Thymus (tissue), 11 donors: ENCODE data around the gene PLSCR2. TPM values are rescaled to one million over a fixed set of nuclear protein-coding genes. Genes with fewer than 3 reads are reported as not detected.

Experiments used
- DNase-seq, 9 donors: peaks; one replicate each; pipeline ENCODE4 v3.0.0-alpha.2; 2013; ENCODE audit warnings: low spot score in 9 of 9, low read depth in 6 of 9, missing footprints in 1 of 9
- H3K27ac ChIP-seq, 2 donors: one replicate each; pipeline ENCODE4 v1.5.1; 2013; ENCODE audit warnings: control low read depth in 1 of 2, low read depth in 1 of 2, low read length in 1 of 2, mild to moderate bottlenecking in 1 of 2, moderate library complexity in 1 of 2
- H3K27me3 ChIP-seq, 2 donors: one replicate each; pipeline ENCODE4 v1.5.1; 2013; ENCODE audit warnings: low read length in 1 of 2; ENCODE audit not compliant: control insufficient read depth in 2 of 2, insufficient read depth in 1 of 2
- H3K36me3 ChIP-seq, 2 donors: one replicate each; pipeline ENCODE4 v1.5.1; 2013; ENCODE audit warnings: low read length in 1 of 2, mild to moderate bottlenecking in 1 of 2, moderate library complexity in 1 of 2; ENCODE audit not compliant: control insufficient read depth in 2 of 2, insufficient read depth in 2 of 2
- H3K4me1 ChIP-seq, 2 donors: one replicate each; pipeline ENCODE4 v1.5.1; 2013; ENCODE audit warnings: low read length in 2 of 2; ENCODE audit not compliant: control insufficient read depth in 2 of 2, insufficient read depth in 2 of 2
- H3K4me3 ChIP-seq, 2 donors: one replicate each; pipeline ENCODE4 v1.5.1; 2013; ENCODE audit warnings: low read length in 2 of 2, control low read depth in 1 of 2, mild to moderate bottlenecking in 1 of 2
- H3K9me3 ChIP-seq, 2 donors: one replicate each; pipeline ENCODE4 v1.5.1; 2013; ENCODE audit warnings: low read length in 1 of 2, mild to moderate bottlenecking in 1 of 2; ENCODE audit not compliant: control insufficient read depth in 2 of 2, insufficient read depth in 1 of 2
- polyA plus RNA-seq: library from polyadenylated mRNA; stranded (reverse); fragments of 200-250 nt; gene quantifications from one replicate; pipeline ENCODE4 v1.2.3, GENCODE V29; 2013
- total RNA-seq: library from RNA; stranded (reverse); fragments of 120-200 nt; gene quantifications from one replicate; pipeline ENCODE4 v1.2.4, GENCODE V29; 2013
- donor health status: healthy.

Gene PLSCR2
- total and polyA plus RNA-seq, 2 donors = 0.16 to 0.28 TPM

- no peaks in the 10 kb centered on the region for H3K9me3 ChIP-seq
- no peak overlapping the region for H3K27ac ChIP-seq
- no peaks in the 10 kb centered on the region for H3K27me3 ChIP-seq
These were observed 84.6 kb downstream of the PLSCR2 start for GRCh38 chr3:146384786-146385185.

More at GRCh38 chr3:146384786-146385185, 84.6 kb downstream of the PLSCR2 start:
- Histone ChIP-seq H3K4me3 (no peak overlapping the region), H3K4me1 (no peaks in the 10 kb centered on the region), H3K36me3 (no peaks in the 10 kb centered on the region)
- no peak for DNase-seq

Other genes starting within 250 kb of the PLSCR2 start
- gene PLSCR4, start 218.5 kb downstream of the PLSCR2 start, total RNA-seq = 4.1 TPM
- 11.8 TPM for gene PLSCR4, start 218.5 kb downstream of the PLSCR2 start, polyA plus RNA-seq
- 84.7 TPM for gene PLSCR1, start 75.0 kb upstream of the PLSCR2 start, total RNA-seq
- gene PLSCR1, start 75.0 kb upstream of the PLSCR2 start, polyA plus RNA-seq = 98.8 TPM
- gene PLSCR5, start 135.8 kb upstream of the PLSCR2 start, total RNA-seq = not detected
- gene PLSCR5, start 135.8 kb upstream of the PLSCR2 start, polyA plus RNA-seq = 0.21 TPM